A549 (cell line): ENCODE data around the gene GPR183. TPM values are rescaled to one million over a fixed set of nuclear protein-coding genes. Genes with fewer than 3 reads are reported as not detected.

Experiments
- ATAC-seq, 2 experiments: fragments of 200-7000 bp in 1 of 2; fragments of >200 bp in 1 of 2; cut with Nextera tagmentation in 1 of 2; cut with Tn5 transposase in 1 of 2; 3 replicates each; pipeline versions ENCODE4 v1.8.0 to v1.9.1; 2018 to 2020; ENCODE audit warnings: mild to moderate bottlenecking in 1 of 2, moderate library complexity in 1 of 2
- CTCF ChIA-PET: fragments of 300-600 bp; sonication (Branson Sonifier 250); formaldehyde crosslinking; extraction: SDS; loops from one replicate; lab custom pipeline; 2021; ENCODE audit warnings: antibody characterized with exemption, inconsistent platforms; lab: Yijun Ruan, JAX
- POLR2A ChIA-PET: fragments of 350-600 bp; formaldehyde crosslinking; extraction: SDS; loops from one replicate; lab custom pipeline; 2021; ENCODE audit warnings: antibody characterized with exemption, inconsistent platforms; lab: Yijun Ruan, JAX
- DNase-seq, 2 experiments: peaks; one replicate each; pipeline versions ENCODE4 v3.0.0 to v3.0.0-alpha.2; 2011 to 2016; ENCODE audit warnings: low read depth in 1 of 2, low spot score in 1 of 2
- FAIRE-seq: peaks from 2 replicates; lab custom pipeline; 2011; peaks lifted over from hg19 to GRCh38; lab: Jason Lieb, UNC
- H3K27ac ChIP-seq, 2 experiments: fragments of >200 bp; sonication (Bioruptor Twin); formaldehyde crosslinking; 3 replicates each; pipeline ENCODE4 v1.5.1; 2016 to 2017
- H3K4me1 ChIP-seq: fragments of >200 bp; sonication (Bioruptor Twin); formaldehyde crosslinking; 3 replicates; pipeline ENCODE4 v1.6.1; 2016
- H3K4me2 ChIP-seq: fragments of >200 bp; sonication (Bioruptor Twin); formaldehyde crosslinking; 3 replicates; pipeline ENCODE4 v1.6.1; 2016
- H3K4me3 ChIP-seq: fragments of >200 bp; sonication (Bioruptor Twin); formaldehyde crosslinking; 3 replicates; pipeline ENCODE4 v1.5.1; 2016
- H3K9me3 ChIP-seq: fragments of >200 bp; sonication (Bioruptor Twin); formaldehyde crosslinking; 3 replicates; pipeline ENCODE4 v1.6.1; 2016
- BHLHE40 ChIP-seq: IDR thresholded peaks from 2 replicates; pipeline ENCODE4 v1.6.1; 2012; ENCODE audit warnings: low read depth, low read length, inconsistent platforms
- CBX2 ChIP-seq: fragments of 200-600 bp; sonication (generic); IDR thresholded peaks from 2 replicates; pipeline ENCODE4 v1.6.1; 2016; ENCODE audit warnings: low read depth, mild to moderate bottlenecking, borderline replicate concordance
- CHD4 ChIP-seq: fragments of 200-600 bp; sonication (generic); IDR thresholded peaks from 2 replicates; pipeline ENCODE4 v1.6.1; 2016; ENCODE audit warnings: antibody characterized with exemption, mild to moderate bottlenecking, borderline replicate concordance
- HEYL ChIP-seq: fragments of 250-450 bp; sonication (Bioruptor Pico); IDR thresholded peaks from 2 replicates; pipeline ENCODE4 v1.8.0; 2021; ENCODE audit warnings: mild to moderate bottlenecking, moderate library complexity
- HOXB13 ChIP-seq: fragments of 250-450 bp; sonication (Bioruptor Pico); IDR thresholded peaks from 2 replicates; pipeline ENCODE4 v1.5.0; 2020; ENCODE audit warnings: low read depth, mild to moderate bottlenecking, moderate library complexity
- JUNB ChIP-seq: fragments of >200 bp; sonication (Bioruptor Twin); formaldehyde crosslinking; IDR thresholded peaks from 2 replicates; pipeline ENCODE4 v1.6.1; 2016
- MAZ ChIP-seq: fragments of 150-350 bp; IDR thresholded peaks from 2 replicates; pipeline ENCODE4 v1.6.1; 2014; ENCODE audit warnings: antibody characterized with exemption, low read depth, low read length, borderline replicate concordance
- RNF2 ChIP-seq: fragments of 200-600 bp; sonication (generic); IDR thresholded peaks from 2 replicates; pipeline ENCODE4 v1.6.1; 2016; ENCODE audit warnings: low read depth, mild to moderate bottlenecking, antibody characterized with exemption, moderate library complexity, borderline replicate concordance
- TP53 ChIP-seq: fragments of 250-450 bp; sonication (Bioruptor Pico); IDR thresholded peaks from 2 replicates; pipeline ENCODE4 v1.5.0; 2021; ENCODE audit warnings: mild to moderate bottlenecking, moderate library complexity
- ZNF302 ChIP-seq: fragments of 250-450 bp; sonication (Bioruptor Pico); IDR thresholded peaks from 2 replicates; pipeline ENCODE4 v1.9.0; 2021; ENCODE audit warnings: inconsistent platforms, mild to moderate bottlenecking, moderate library complexity
- WGBS: methylation state at CpG from one replicate; pipeline ENCODE4 v1.1.6; 2017; ENCODE audit errors: missing lambda C conversion rate; 5-methylcytosine and 5-hydroxymethylcytosine counted together
- polyA plus RNA-seq, 4 experiments: library from polyadenylated mRNA; depleted of rRNA in 3 of 4; stranded (reverse); fragments of >200 nt; fragmentation: RNase III in 1 of 4; extraction: RNeasy Plus Mini Kit Qiagen cat#74134 plus additional on column Dnase treatment in 1 of 4; gene quantifications; 2 replicates in 3 of 4; 3 replicates in 1 of 4; pipeline ENCODE4 v1.2.3, GENCODE V29; 2011 to 2017
- TF ChIP-seq, protein P1 (sequence below): fragments of >200 bp; sonication (Bioruptor Twin); formaldehyde crosslinking; IDR thresholded peaks from 3 replicates; pipeline ENCODE4 v1.6.1; 2016
- TF ChIP-seq, protein P2 (sequence below): fragments of 200-600 bp; sonication (generic); IDR thresholded peaks from 2 replicates; pipeline ENCODE4 v1.6.1; 2016; ENCODE audit warnings: antibody characterized with exemption, mild to moderate bottlenecking, moderate library complexity
- TF ChIP-seq, protein P3 (sequence below): fragments of 250-450 bp; sonication (Bioruptor Pico); IDR thresholded peaks from 2 replicates; pipeline ENCODE4 v1.5.0; 2020; ENCODE audit warnings: low read depth, mild to moderate bottlenecking, moderate library complexity

The GPR183 gene
- polyA plus RNA-seq, 2 of the 4 experiments (the other 2 are of a cell fraction), result not detected

DNA sequence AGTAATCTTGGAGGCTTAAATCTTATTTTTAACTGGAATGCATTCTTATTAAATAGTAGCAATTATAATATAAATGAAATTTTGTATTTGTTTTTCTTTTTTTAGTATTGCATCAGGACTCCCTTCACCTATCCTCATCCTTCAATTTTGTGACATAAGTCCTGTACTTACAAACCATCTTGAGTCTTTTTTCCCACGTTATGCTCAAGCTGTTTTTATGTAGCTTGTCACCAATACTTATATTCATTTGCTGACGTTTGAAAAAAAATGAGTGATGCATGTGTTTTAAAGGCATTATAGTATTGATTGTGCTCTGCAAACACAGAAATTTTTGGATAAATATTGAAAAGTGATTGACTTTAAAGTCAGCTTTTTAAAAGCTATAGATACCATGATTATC is 49.9 kb downstream of the GPR183 start:
- DNase-seq, result no peak
- TF ChIP-seq, protein P1, sequence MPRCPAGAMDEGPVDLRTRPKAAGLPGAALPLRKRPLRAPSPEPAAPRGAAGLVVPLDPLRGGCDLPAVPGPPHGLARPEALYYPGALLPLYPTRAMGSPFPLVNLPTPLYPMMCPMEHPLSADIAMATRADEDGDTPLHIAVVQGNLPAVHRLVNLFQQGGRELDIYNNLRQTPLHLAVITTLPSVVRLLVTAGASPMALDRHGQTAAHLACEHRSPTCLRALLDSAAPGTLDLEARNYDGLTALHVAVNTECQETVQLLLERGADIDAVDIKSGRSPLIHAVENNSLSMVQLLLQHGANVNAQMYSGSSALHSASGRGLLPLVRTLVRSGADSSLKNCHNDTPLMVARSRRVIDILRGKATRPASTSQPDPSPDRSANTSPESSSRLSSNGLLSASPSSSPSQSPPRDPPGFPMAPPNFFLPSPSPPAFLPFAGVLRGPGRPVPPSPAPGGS, result no peak
- TF ChIP-seq BHLHE40, result no peak
- TF ChIP-seq RNF2, result no peak
- TF ChIP-seq, protein P2, sequence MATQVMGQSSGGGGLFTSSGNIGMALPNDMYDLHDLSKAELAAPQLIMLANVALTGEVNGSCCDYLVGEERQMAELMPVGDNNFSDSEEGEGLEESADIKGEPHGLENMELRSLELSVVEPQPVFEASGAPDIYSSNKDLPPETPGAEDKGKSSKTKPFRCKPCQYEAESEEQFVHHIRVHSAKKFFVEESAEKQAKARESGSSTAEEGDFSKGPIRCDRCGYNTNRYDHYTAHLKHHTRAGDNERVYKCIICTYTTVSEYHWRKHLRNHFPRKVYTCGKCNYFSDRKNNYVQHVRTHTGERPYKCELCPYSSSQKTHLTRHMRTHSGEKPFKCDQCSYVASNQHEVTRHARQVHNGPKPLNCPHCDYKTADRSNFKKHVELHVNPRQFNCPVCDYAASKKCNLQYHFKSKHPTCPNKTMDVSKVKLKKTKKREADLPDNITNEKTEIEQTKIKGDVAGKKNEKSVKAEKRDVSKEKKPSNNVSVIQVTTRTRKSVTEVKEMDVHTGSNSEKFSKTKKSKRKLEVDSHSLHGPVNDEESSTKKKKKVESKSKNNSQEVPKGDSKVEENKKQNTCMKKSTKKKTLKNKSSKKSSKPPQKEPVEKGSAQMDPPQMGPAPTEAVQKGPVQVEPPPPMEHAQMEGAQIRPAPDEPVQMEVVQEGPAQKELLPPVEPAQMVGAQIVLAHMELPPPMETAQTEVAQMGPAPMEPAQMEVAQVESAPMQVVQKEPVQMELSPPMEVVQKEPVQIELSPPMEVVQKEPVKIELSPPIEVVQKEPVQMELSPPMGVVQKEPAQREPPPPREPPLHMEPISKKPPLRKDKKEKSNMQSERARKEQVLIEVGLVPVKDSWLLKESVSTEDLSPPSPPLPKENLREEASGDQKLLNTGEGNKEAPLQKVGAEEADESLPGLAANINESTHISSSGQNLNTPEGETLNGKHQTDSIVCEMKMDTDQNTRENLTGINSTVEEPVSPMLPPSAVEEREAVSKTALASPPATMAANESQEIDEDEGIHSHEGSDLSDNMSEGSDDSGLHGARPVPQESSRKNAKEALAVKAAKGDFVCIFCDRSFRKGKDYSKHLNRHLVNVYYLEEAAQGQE, result no peak
- TF ChIP-seq, protein P3, sequence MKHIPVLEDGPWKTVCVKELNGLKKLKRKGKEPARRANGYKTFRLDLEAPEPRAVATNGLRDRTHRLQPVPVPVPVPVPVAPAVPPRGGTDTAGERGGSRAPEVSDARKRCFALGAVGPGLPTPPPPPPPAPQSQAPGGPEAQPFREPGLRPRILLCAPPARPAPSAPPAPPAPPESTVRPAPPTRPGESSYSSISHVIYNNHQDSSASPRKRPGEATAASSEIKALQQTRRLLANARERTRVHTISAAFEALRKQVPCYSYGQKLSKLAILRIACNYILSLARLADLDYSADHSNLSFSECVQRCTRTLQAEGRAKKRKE (CRISPR knock-in tag), result no peak
- no peak for TF ChIP-seq CHD4
- TF ChIP-seq CBX2, result no peak
- TF ChIP-seq, all 56 proteins: peak for 0
- Histone ChIP-seq H3K4me2 (no peak overlapping the region), H3K9me3 (no peaks in the 10 kb centered on the region), H3K27ac (no peak overlapping the region), H3K4me3 (no peak overlapping the region), H3K4me1 (no peaks in the 10 kb centered on the region)
- ChIA-PET CTCF (interaction anchor here (1.1 to 1.5 kb wide), 2 partner anchors 12 to 81 kb away, joined by 3 to 6 read pairs; no protein-coding TSS in a partner anchor), POLR2A (no interaction called here)
- ATAC-seq, result no peak
- no peak for FAIRE-seq
- 83% methylated on average over 2 of the region's 2 CpGs for WGBS

DNA sequence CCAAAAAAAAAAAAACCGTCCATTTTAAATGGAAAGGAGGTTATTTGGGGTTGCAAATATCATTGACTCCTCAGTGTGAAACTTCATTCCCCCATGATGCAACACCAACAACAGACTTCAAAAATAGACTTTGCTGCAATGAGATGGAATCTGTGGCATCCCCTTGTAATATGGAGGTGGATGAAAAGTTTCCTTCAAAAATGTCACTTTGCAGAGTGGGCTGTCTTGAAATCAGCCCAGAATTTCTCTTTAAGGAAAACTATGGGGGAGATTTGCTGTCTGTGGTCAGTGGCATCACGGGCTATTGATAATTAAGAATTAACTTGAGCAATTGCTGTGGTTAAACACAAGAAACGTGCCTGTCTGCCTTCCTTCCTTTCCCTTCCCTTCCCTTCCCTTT is 50.5 kb downstream of the GPR183 start:
- no peak for ATAC-seq
- TF ChIP-seq MAZ (no peak), HEYL (CRISPR knock-in tag) (no peak), TP53 (CRISPR knock-in tag) (no peak), JUNB (no peak), ZNF302 (CRISPR knock-in tag) (no peak)
- TF ChIP-seq, protein P1, result no peak
- Histone ChIP-seq H3K27ac (no peak overlapping the region), H3K4me1 (no peaks in the 10 kb centered on the region), H3K9me3 (no peaks in the 10 kb centered on the region), H3K4me3 (no peak overlapping the region), H3K4me2 (no peak overlapping the region)
- FAIRE-seq, result no peak
- POLR2A ChIA-PET, result no interaction called here
- WGBS, result 81% methylated on average over 3 of the region's 3 CpGs
- no peak for DNase-seq
- CTCF ChIA-PET, result interaction anchor here (1.2 to 2.2 kb wide), 3 partner anchors 8 to 180 kb away, joined by 3 to 8 read pairs (median 7); no protein-coding TSS in a partner anchor

DNA sequence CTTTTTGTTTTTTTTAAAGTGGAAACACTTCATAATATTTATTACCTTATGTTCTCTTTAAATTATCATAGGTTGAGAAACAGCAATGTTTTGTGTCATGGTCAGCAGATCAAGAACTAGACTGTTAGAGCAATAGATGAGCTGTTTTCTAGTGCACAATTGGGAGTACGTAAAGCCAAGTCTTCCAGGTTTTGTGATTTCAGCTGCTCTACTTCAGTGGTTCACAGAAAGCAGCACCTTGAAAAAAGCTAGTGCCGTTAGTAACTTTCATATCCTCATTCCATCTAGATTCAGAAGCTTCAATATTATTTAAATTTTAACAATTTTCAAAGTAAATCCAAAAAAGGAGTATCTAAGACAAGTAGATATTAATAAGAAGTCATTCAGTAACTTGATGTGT is 50.9 kb downstream of the GPR183 start:
- TF ChIP-seq, protein P1, result no peak
- no peak for TF ChIP-seq HOXB13 (CRISPR knock-in tag)
- Histone ChIP-seq H3K27ac (no peak overlapping the region), H3K4me3 (no peak overlapping the region), H3K9me3 (no peaks in the 10 kb centered on the region), H3K4me2 (no peak overlapping the region), H3K4me1 (no peaks in the 10 kb centered on the region)
- no peak for FAIRE-seq
- WGBS, result 94% methylated on average over 2 of the region's 2 CpGs
- POLR2A ChIA-PET, result interaction anchor here (1.3 kb wide), 1 partner anchor 56 kb away, joined by 3 read pairs; the partner anchor contains the start of gene UBAC2
- ATAC-seq, result no peak
- CTCF ChIA-PET, result interaction anchor here (1.2 to 2.2 kb wide), 4 partner anchors 8 to 181 kb away, joined by 3 to 8 read pairs (median 6); no protein-coding TSS in a partner anchor
- DNase-seq, result no peak
